ENCODE results near the gene DDX47. TPM values are rescaled to one million over a fixed set of nuclear protein-coding genes. Genes with fewer than 3 reads are reported as not detected.

DDX47 gene
- total RNA-seq, 5 donors from 2014 or later (not counting 1 experiment from before 2014, with no cell fraction given) = 60.4 to 141 (median 69.8) TPM

DNA sequence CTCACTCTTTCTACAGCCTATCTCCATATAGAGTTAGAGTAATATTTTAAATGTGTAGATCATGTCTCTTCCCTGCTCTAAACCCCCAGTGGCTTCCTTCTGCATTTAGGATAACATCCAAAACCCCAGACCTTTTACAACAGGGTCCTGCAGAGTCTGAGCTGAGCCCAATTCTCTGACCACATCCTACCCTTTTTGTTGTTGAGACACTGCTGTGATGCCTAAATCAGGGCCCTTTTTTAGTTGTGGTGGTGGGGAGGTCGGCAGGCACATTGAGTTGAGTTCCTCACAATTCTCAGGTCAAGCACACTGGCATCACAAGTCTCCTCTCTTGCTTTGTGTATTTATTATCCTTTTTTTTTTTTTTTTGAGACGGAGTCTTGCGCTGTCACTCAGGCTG is 1.8 kb upstream of the DDX47 start:
- H3K36me3 ChIP-seq (ENCODE audit: control insufficient read depth in 2 of 2, extremely low read depth in 1 of 2, insufficient read depth in 1 of 2, low read length in 1 of 2) = peaks cover 0 to 12% of the 10 kb centered on the region in 2 donors
- peak overlapping the region in 1 of 2 donors; percentile 44 for H3K27ac Mint-ChIP-seq
- H3K4me1 Mint-ChIP-seq = peaks cover 69 to 74% (median 73%) of the 10 kb centered on the region in 3 donors

GRCh38 chr12:12812174-12812573 is 972 bp upstream of the DDX47 start:
- peaks cover 70 to 75% (median 74%) of the 10 kb centered on the region in 3 donors for H3K4me1 Mint-ChIP-seq
- no peaks in the 10 kb centered on the region for H3K9me3 Mint-ChIP-seq
- H3K27me3 Mint-ChIP-seq = no peaks in the 10 kb centered on the region
- H3K4me3 Mint-ChIP-seq = no peak overlapping the region
- ATAC-seq (replicated peaks in 1 of 4) (no peak), DNase-seq (no peak)
- H3K27ac ChIP-seq (ENCODE audit: low read length) = no peak overlapping the region
- no peaks in the 10 kb centered on the region for H3K27me3 ChIP-seq (replicated peaks in 1 of 2; ENCODE audit: control insufficient read depth in 2 of 2, extremely low read depth in 1 of 2, insufficient read depth in 2 of 2, low read length in 1 of 2)
- peaks cover 0 to 15% of the 10 kb centered on the region in 2 donors for H3K36me3 ChIP-seq (ENCODE audit: control insufficient read depth in 2 of 2, extremely low read depth in 1 of 2, insufficient read depth in 1 of 2, low read length in 1 of 2)
- peaks cover 26% of the 10 kb centered on the region for H3K36me3 Mint-ChIP-seq
- no peak overlapping the region for H3K27ac Mint-ChIP-seq
- H3K4me1 ChIP-seq (ENCODE audit: control insufficient read depth in 1 of 2, extremely low read depth in 1 of 2, insufficient read depth in 2 of 2, low read length in 2 of 2) = peaks cover 35 to 44% of the 10 kb centered on the region in 2 experiments
- no peak overlapping the region for H3K4me3 ChIP-seq (ENCODE audit: control insufficient read depth in 1 of 2, extremely low read depth in 1 of 2, low read length in 1 of 2)
- H3K9me3 ChIP-seq = no peaks in the 10 kb centered on the region
- WGBS (ENCODE audit: insufficient coverage) = 94% methylated on average over 3 of the region's 5 CpGs
- CTCF ChIA-PET = interaction anchor here (0.5 to 5.3 kb wide), 6 partner anchors 10 to 33 kb away, joined by 3 to 48 read pairs (median 3); no protein-coding TSS in a partner anchor
- POLR2A ChIA-PET = interaction anchor here (0.6 to 0.7 kb wide), 4 partner anchors 12 to 285 kb away, joined by 3 to 7 read pairs (median 4); partner anchors contain the start of gene DUSP16 (in 1 of the 2)

More for the DNA sequence above, 1.8 kb upstream of the DDX47 start:
- H3K27ac ChIP-seq (ENCODE audit: low read length) = no peak overlapping the region
- no peak overlapping the region for H3K4me3 ChIP-seq (ENCODE audit: control insufficient read depth in 1 of 2, extremely low read depth in 1 of 2, low read length in 1 of 2)
- ATAC-seq (replicated peaks in 1 of 4) (no peak), DNase-seq (no peak)
- no peaks in the 10 kb centered on the region for H3K27me3 ChIP-seq (replicated peaks in 1 of 2; ENCODE audit: control insufficient read depth in 2 of 2, extremely low read depth in 1 of 2, insufficient read depth in 2 of 2, low read length in 1 of 2)
- H3K9me3 ChIP-seq = no peaks in the 10 kb centered on the region
- POLR2A ChIA-PET = interaction anchor here (0.6 to 0.7 kb wide), 5 partner anchors 9 to 437 kb away, joined by 3 to 14 read pairs (median 7); partner anchors contain the start of gene DUSP16 (in 1 of the 2)
- CTCF ChIA-PET = interaction anchor here (0.7 to 5.3 kb wide), 4 partner anchors 18 to 24 kb away, joined by 3 to 48 read pairs (median 4); no protein-coding TSS in a partner anchor
- no peak overlapping the region for H3K4me3 Mint-ChIP-seq
- WGBS (ENCODE audit: insufficient coverage) = no CpG with 5 or more reads among the region's 3 CpGs
- peaks cover 23% of the 10 kb centered on the region for H3K36me3 Mint-ChIP-seq
- no peaks in the 10 kb centered on the region for H3K27me3 Mint-ChIP-seq
- no peaks in the 10 kb centered on the region for H3K9me3 Mint-ChIP-seq
- peaks cover 40 to 51% of the 10 kb centered on the region in 2 experiments for H3K4me1 ChIP-seq (ENCODE audit: control insufficient read depth in 1 of 2, extremely low read depth in 1 of 2, insufficient read depth in 2 of 2, low read length in 2 of 2)

DNA sequence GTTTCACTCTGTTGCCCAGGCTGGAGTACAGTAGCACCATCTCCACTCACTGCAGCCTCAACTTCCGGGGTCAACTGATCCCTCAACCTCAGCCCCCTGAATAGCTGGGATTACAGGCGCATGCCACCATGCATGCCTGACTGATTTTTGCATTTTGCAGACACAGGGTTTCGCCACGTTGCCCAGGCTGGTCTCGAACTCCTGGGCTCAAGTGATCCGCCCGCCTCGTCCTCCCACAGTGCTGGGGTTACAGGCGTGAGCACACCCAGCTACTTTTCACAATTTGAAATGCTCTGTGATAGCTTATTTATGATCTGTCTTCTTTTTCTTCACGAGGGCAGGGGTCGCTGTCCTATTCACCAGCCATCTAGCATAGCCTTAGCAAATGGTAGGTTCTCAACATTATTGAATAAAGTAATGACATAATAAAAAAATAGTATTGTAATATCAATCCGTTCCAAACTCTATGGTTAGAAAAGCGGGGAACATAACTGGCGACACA is 477 bp upstream of the DDX47 start:
- H3K27ac Mint-ChIP-seq = peak overlapping the region; percentile 83 to 89
- H3K27ac ChIP-seq (ENCODE audit: low read length) = peak overlapping the region; percentile 77
- H3K27me3 Mint-ChIP-seq = no peaks in the 10 kb centered on the region
- H3K4me1 Mint-ChIP-seq = peaks cover 66 to 75% (median 74%) of the 10 kb centered on the region in 3 donors
- H3K9me3 ChIP-seq = no peaks in the 10 kb centered on the region
- 79% methylated on average over 8 of the region's 14 CpGs for WGBS (ENCODE audit: insufficient coverage)
- H3K36me3 ChIP-seq (ENCODE audit: control insufficient read depth in 2 of 2, extremely low read depth in 1 of 2, insufficient read depth in 1 of 2, low read length in 1 of 2) = peaks cover 0 to 20% of the 10 kb centered on the region in 2 donors
- peaks cover 26% of the 10 kb centered on the region for H3K36me3 Mint-ChIP-seq
- CTCF ChIA-PET = interaction anchor here (0.5 to 5.3 kb wide), 7 partner anchors 9 to 76 kb away, joined by 3 to 48 read pairs (median 4); no protein-coding TSS in a partner anchor
- H3K9me3 Mint-ChIP-seq = no peaks in the 10 kb centered on the region
- ATAC-seq (replicated peaks in 1 of 4) (no peak), DNase-seq (no peak)
- peak overlapping the region; percentile 88 to 99 (median 91) for H3K4me3 Mint-ChIP-seq
- peaks cover 31 to 39% of the 10 kb centered on the region in 2 experiments for H3K4me1 ChIP-seq (ENCODE audit: control insufficient read depth in 1 of 2, extremely low read depth in 1 of 2, insufficient read depth in 2 of 2, low read length in 2 of 2)
- H3K27me3 ChIP-seq (replicated peaks in 1 of 2; ENCODE audit: control insufficient read depth in 2 of 2, extremely low read depth in 1 of 2, insufficient read depth in 2 of 2, low read length in 1 of 2) = no peaks in the 10 kb centered on the region
- H3K4me3 ChIP-seq (ENCODE audit: control insufficient read depth in 1 of 2, extremely low read depth in 1 of 2, low read length in 1 of 2) = no peak overlapping the region
- POLR2A ChIA-PET = interaction anchor here in 1 of 2 donors (0.6 to 0.7 kb wide), 2 partner anchors 13 to 372 kb away, joined by 3 to 5 read pairs; no protein-coding TSS in a partner anchor

GRCh38 chr12:12817616-12818015 is 4.5 kb downstream of the DDX47 start:
- POLR2A ChIA-PET = no interaction called here
- H3K27ac ChIP-seq (ENCODE audit: low read length) = no peak overlapping the region
- H3K4me1 Mint-ChIP-seq = peaks cover 67 to 74% (median 69%) of the 10 kb centered on the region in 3 donors

DNA sequence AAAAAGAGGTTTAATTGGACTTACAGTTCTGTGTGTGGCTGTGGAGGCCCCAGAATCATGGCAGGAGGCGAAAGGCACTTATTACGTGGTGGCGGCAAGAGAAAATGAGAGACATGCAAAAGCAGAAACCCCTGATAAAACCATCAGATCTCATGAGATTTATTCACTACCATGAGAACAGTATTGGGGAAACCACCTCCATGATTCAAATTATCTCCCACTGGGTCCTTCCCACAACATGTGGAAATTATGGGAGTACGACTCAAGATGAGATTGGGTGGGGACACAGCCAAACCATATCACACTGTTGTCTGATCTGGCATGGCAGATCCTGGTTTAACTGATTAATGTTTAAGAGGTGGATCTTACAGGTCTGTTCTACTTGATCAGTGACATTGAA is 5.6 kb downstream of the DDX47 start:
- no peaks in the 10 kb centered on the region for H3K27me3 Mint-ChIP-seq
- peaks cover 56 to 64% (median 59%) of the 10 kb centered on the region in 3 donors for H3K4me1 Mint-ChIP-seq
- ChIA-PET POLR2A (interaction anchor here in 1 of 2 donors (0.6 kb wide), 1 partner anchor 386 kb away, joined by 3 read pairs; no protein-coding TSS in a partner anchor), CTCF (no interaction called here)
- DNase-seq (no peak), ATAC-seq (replicated peaks in 1 of 4) (no peak)
- Histone ChIP-seq H3K27me3 (replicated peaks in 1 of 2; ENCODE audit: control insufficient read depth in 2 of 2, extremely low read depth in 1 of 2, insufficient read depth in 2 of 2, low read length in 1 of 2) (no peaks in the 10 kb centered on the region), H3K9me3 (no peaks in the 10 kb centered on the region), H3K4me3 (ENCODE audit: control insufficient read depth in 1 of 2, extremely low read depth in 1 of 2, low read length in 1 of 2) (no peak overlapping the region), H3K4me1 (ENCODE audit: control insufficient read depth in 1 of 2, extremely low read depth in 1 of 2, insufficient read depth in 2 of 2, low read length in 2 of 2) (peaks cover 12 to 14% of the 10 kb centered on the region in 2 experiments), H3K36me3 (ENCODE audit: control insufficient read depth in 2 of 2, extremely low read depth in 1 of 2, insufficient read depth in 1 of 2, low read length in 1 of 2) (peaks cover 4 to 62% of the 10 kb centered on the region in 2 donors), H3K27ac (ENCODE audit: low read length) (no peak overlapping the region)
- no peak overlapping the region for H3K27ac Mint-ChIP-seq
- no peaks in the 10 kb centered on the region for H3K9me3 Mint-ChIP-seq
- no CpG with 5 or more reads among the region's 4 CpGs for WGBS (ENCODE audit: insufficient coverage)
- H3K4me3 Mint-ChIP-seq = no peak overlapping the region
- H3K36me3 Mint-ChIP-seq = peaks cover 56% of the 10 kb centered on the region

More at GRCh38 chr12:12817616-12818015, 4.5 kb downstream of the DDX47 start:
- no peak for ATAC-seq (replicated peaks in 1 of 4)
- Histone ChIP-seq H3K4me1 (ENCODE audit: control insufficient read depth in 1 of 2, extremely low read depth in 1 of 2, insufficient read depth in 2 of 2, low read length in 2 of 2) (peaks cover 15 to 20% of the 10 kb centered on the region in 2 experiments), H3K27me3 (replicated peaks in 1 of 2; ENCODE audit: control insufficient read depth in 2 of 2, extremely low read depth in 1 of 2, insufficient read depth in 2 of 2, low read length in 1 of 2) (no peaks in the 10 kb centered on the region), H3K9me3 (no peaks in the 10 kb centered on the region), H3K36me3 (ENCODE audit: control insufficient read depth in 2 of 2, extremely low read depth in 1 of 2, insufficient read depth in 1 of 2, low read length in 1 of 2) (peaks cover 4 to 51% of the 10 kb centered on the region in 2 donors), H3K4me3 (ENCODE audit: control insufficient read depth in 1 of 2, extremely low read depth in 1 of 2, low read length in 1 of 2) (no peak overlapping the region)
- no peaks in the 10 kb centered on the region for H3K9me3 Mint-ChIP-seq
- 100% methylated on average over 2 of the region's 7 CpGs for WGBS (ENCODE audit: insufficient coverage)
- H3K27ac Mint-ChIP-seq = no peak overlapping the region
- CTCF ChIA-PET = interaction anchor here in 1 of 2 donors (0.6 to 0.7 kb wide), 2 partner anchors 154 to 993 kb away, joined by 3 read pairs; no protein-coding TSS in a partner anchor
- no peak overlapping the region for H3K4me3 Mint-ChIP-seq
- H3K36me3 Mint-ChIP-seq = peaks cover 54% of the 10 kb centered on the region
- DNase-seq = no peak
- H3K27me3 Mint-ChIP-seq = no peaks in the 10 kb centered on the region

GRCh38 chr12:12819221-12819620 is 6.1 kb downstream of the DDX47 start:
- H3K9me3 Mint-ChIP-seq = no peaks in the 10 kb centered on the region
- DNase-seq (no peak), ATAC-seq (replicated peaks in 1 of 4) (no peak)
- Histone ChIP-seq H3K36me3 (ENCODE audit: control insufficient read depth in 2 of 2, extremely low read depth in 1 of 2, insufficient read depth in 1 of 2, low read length in 1 of 2) (peaks cover 4 to 67% of the 10 kb centered on the region in 2 donors), H3K9me3 (no peaks in the 10 kb centered on the region), H3K27ac (ENCODE audit: low read length) (no peak overlapping the region), H3K4me3 (ENCODE audit: control insufficient read depth in 1 of 2, extremely low read depth in 1 of 2, low read length in 1 of 2) (no peak overlapping the region), H3K27me3 (replicated peaks in 1 of 2; ENCODE audit: control insufficient read depth in 2 of 2, extremely low read depth in 1 of 2, insufficient read depth in 2 of 2, low read length in 1 of 2) (no peaks in the 10 kb centered on the region), H3K4me1 (ENCODE audit: control insufficient read depth in 1 of 2, extremely low read depth in 1 of 2, insufficient read depth in 2 of 2, low read length in 2 of 2) (peaks cover 6 to 9% of the 10 kb centered on the region in 2 experiments)
- H3K27ac Mint-ChIP-seq = no peak overlapping the region
- no CpG with 5 or more reads among the region's 2 CpGs for WGBS (ENCODE audit: insufficient coverage)
- CTCF ChIA-PET = interaction anchor here in 1 of 2 donors (0.7 kb wide), 1 partner anchor 477 kb away, joined by 6 read pairs; no protein-coding TSS in a partner anchor
- POLR2A ChIA-PET = interaction anchor here in 1 of 2 donors (0.6 kb wide), 1 partner anchor 386 kb away, joined by 3 read pairs; no protein-coding TSS in a partner anchor
- peaks cover 57% of the 10 kb centered on the region for H3K36me3 Mint-ChIP-seq
- H3K4me3 Mint-ChIP-seq = no peak overlapping the region
- no peaks in the 10 kb centered on the region for H3K27me3 Mint-ChIP-seq
- peaks cover 51 to 58% (median 54%) of the 10 kb centered on the region in 3 donors for H3K4me1 Mint-ChIP-seq
